ENCODE data around the gene BTBD9. TPM values are rescaled to one million over a fixed set of nuclear protein-coding genes. Genes with fewer than 3 reads are reported as not detected.

Gene BTBD9
- total RNA-seq, 1 experiment from 2014 or later: 6.5 TPM

GRCh38 chr6:38508286-38508685, 131.4 kb downstream of the BTBD9 start:
- DNase-seq (ENCODE audit: low read depth): no peak

GRCh38 chr6:38507173-38507572, 132.6 kb downstream of the BTBD9 start:
- no peak for DNase-seq (ENCODE audit: low read depth)

- DNase-seq (ENCODE audit: low read depth): no peak
These were observed 133.9 kb downstream of the BTBD9 start for GRCh38 chr6:38505826-38506225.

GRCh38 chr6:38504996-38505395, 134.7 kb downstream of the BTBD9 start:
- DNase-seq (ENCODE audit: low read depth): no peak

- no peak for DNase-seq (ENCODE audit: low read depth)
These were observed 135.6 kb downstream of the BTBD9 start for GRCh38 chr6:38503960-38504682.

- peak; percentile 35 for DNase-seq (ENCODE audit: low read depth)
These were observed 136.5 kb downstream of the BTBD9 start for GRCh38 chr6:38503032-38503773.

- DNase-seq (ENCODE audit: low read depth): no peak
These were observed 137.3 kb downstream of the BTBD9 start for GRCh38 chr6:38502423-38502822.

GRCh38 chr6:38501931-38502330, 137.8 kb downstream of the BTBD9 start:
- no peak for DNase-seq (ENCODE audit: low read depth)

- no peak for DNase-seq (ENCODE audit: low read depth)
These were observed 140.1 kb downstream of the BTBD9 start for GRCh38 chr6:38499529-38500096.

GRCh38 chr6:38498805-38499445, 140.8 kb downstream of the BTBD9 start:
- no peak for DNase-seq (ENCODE audit: low read depth)

GRCh38 chr6:38498085-38498484, 141.6 kb downstream of the BTBD9 start:
- no peak for DNase-seq (ENCODE audit: low read depth)

GRCh38 chr6:38497546-38497945, 142.2 kb downstream of the BTBD9 start:
- no peak for DNase-seq (ENCODE audit: low read depth)

GRCh38 chr6:38495922-38496635, 143.7 kb downstream of the BTBD9 start:
- DNase-seq (ENCODE audit: low read depth): no peak

- DNase-seq (ENCODE audit: low read depth): no peak
These were observed 144.2 kb downstream of the BTBD9 start for GRCh38 chr6:38495518-38495917.

- peak; percentile 68 for DNase-seq (ENCODE audit: low read depth)
These were observed 145.7 kb downstream of the BTBD9 start for GRCh38 chr6:38493931-38494547.

- DNase-seq (ENCODE audit: low read depth): no peak
These were observed 147.7 kb downstream of the BTBD9 start for GRCh38 chr6:38492031-38492430.

GRCh38 chr6:38489951-38490350, 149.8 kb downstream of the BTBD9 start:
- DNase-seq (ENCODE audit: low read depth): no peak

GRCh38 chr6:38487423-38487822, 152.3 kb downstream of the BTBD9 start:
- no peak for DNase-seq (ENCODE audit: low read depth)

GRCh38 chr6:38485488-38485887, 154.2 kb downstream of the BTBD9 start:
- no peak for DNase-seq (ENCODE audit: low read depth)

GRCh38 chr6:38484656-38485055, 155.1 kb downstream of the BTBD9 start:
- no peak for DNase-seq (ENCODE audit: low read depth)

- DNase-seq (ENCODE audit: low read depth): no peak
These were observed 156.2 kb downstream of the BTBD9 start for GRCh38 chr6:38483526-38483925.

All from LHCN-M2 (cell line).